Thoracic aorta (tissue), 2 donors: ENCODE measurements around the gene MAGI1. TPM values are rescaled to one million over a fixed set of nuclear protein-coding genes. Genes with fewer than 3 reads are reported as not detected.

ENCODE experiments used
- ATAC-seq: fragments of 150-250 bp; one replicate; pipeline ENCODE4 v1.8.0; 2017; ENCODE audit warnings: low read depth; ENCODE audit not compliant: insufficient number of reproducible peaks, low FRiP score
- DNase-seq: peaks from one replicate; pipeline ENCODE4 v3.0.0-alpha.2; 2020; ENCODE audit warnings: low spot score
- H3K27ac ChIP-seq, 2 donors: fragments of 200-600 bp; sonication (generic); 1 replicate in 1 of 2; 2 replicates in 1 of 2; pipeline ENCODE4 v1.5.1; 2016; ENCODE audit warnings: mild to moderate bottlenecking in 2 of 2, moderate library complexity in 2 of 2
- H3K27me3 ChIP-seq: fragments of 200-600 bp; sonication (generic); replicated peaks from 2 replicates; pipeline ENCODE4 v1.6.0; 2016; ENCODE audit warnings: mild to moderate bottlenecking; ENCODE audit not compliant: insufficient read depth
- H3K36me3 ChIP-seq: fragments of 200-600 bp; sonication (generic); one replicate; pipeline ENCODE4 v1.5.1; 2016
- H3K4me1 ChIP-seq, 2 donors: fragments of 200-600 bp; sonication (generic); 1 replicate in 1 of 2; 2 replicates in 1 of 2; pipeline versions ENCODE4 v1.5.1 to v1.6.0; 2016; ENCODE audit warnings: low read depth in 2 of 2, mild to moderate bottlenecking in 1 of 2; ENCODE audit not compliant: control insufficient read depth in 1 of 2
- H3K4me3 ChIP-seq: fragments of 200-600 bp; sonication (generic); 2 replicates; pipeline ENCODE4 v1.5.1; 2016; ENCODE audit warnings: mild to moderate bottlenecking
- H3K9me3 ChIP-seq: fragments of 200-600 bp; sonication (generic); 2 replicates; pipeline ENCODE4 v1.5.1; 2016
- total RNA-seq, 2 donors: library from RNA; depleted of rRNA; stranded (reverse); fragments of >200 nt; gene quantifications; one replicate each; pipeline versions ENCODE4 v1.1.0 to v1.2.3, GENCODE V29; 2016
- TF ChIP-seq, protein P1 (sequence below): fragments of 200-600 bp; sonication (generic); IDR thresholded peaks from one replicate; pipeline ENCODE4 v1.5.1; 2019; ENCODE audit warnings: antibody characterized with exemption

The MAGI1 gene
- total RNA-seq, 2 donors from 2014 or later = 48.2 to 88.5 TPM

- H3K27me3 ChIP-seq = no peaks in the 10 kb centered on the region
- H3K4me1 ChIP-seq = no peaks in the 10 kb centered on the region
- ATAC-seq (no peak), DNase-seq (no peak)
- H3K36me3 ChIP-seq = no peaks in the 10 kb centered on the region
- H3K9me3 ChIP-seq = no peaks in the 10 kb centered on the region
- TF ChIP-seq, protein P1, sequence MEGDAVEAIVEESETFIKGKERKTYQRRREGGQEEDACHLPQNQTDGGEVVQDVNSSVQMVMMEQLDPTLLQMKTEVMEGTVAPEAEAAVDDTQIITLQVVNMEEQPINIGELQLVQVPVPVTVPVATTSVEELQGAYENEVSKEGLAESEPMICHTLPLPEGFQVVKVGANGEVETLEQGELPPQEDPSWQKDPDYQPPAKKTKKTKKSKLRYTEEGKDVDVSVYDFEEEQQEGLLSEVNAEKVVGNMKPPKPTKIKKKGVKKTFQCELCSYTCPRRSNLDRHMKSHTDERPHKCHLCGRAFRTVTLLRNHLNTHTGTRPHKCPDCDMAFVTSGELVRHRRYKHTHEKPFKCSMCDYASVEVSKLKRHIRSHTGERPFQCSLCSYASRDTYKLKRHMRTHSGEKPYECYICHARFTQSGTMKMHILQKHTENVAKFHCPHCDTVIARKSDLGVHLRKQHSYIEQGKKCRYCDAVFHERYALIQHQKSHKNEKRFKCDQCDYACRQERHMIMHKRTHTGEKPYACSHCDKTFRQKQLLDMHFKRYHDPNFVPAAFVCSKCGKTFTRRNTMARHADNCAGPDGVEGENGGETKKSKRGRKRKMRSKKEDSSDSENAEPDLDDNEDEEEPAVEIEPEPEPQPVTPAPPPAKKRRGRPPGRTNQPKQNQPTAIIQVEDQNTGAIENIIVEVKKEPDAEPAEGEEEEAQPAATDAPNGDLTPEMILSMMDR = no peak
- H3K4me3 ChIP-seq = no peak overlapping the region
- H3K27ac ChIP-seq = no peak overlapping the region
Measured at GRCh38 chr3:65741540-65741939, 297.2 kb downstream of the MAGI1 start.

- Histone ChIP-seq H3K4me1 (no peaks in the 10 kb centered on the region), H3K4me3 (no peak overlapping the region), H3K27ac (no peak overlapping the region), H3K27me3 (no peaks in the 10 kb centered on the region), H3K9me3 (no peaks in the 10 kb centered on the region), H3K36me3 (no peaks in the 10 kb centered on the region)
- DNase-seq = no peak
- TF ChIP-seq, protein P1 = no peak
- ATAC-seq = no peak
Measured at GRCh38 chr3:65739901-65740541, 298.7 kb downstream of the MAGI1 start.

GRCh38 chr3:65734792-65735191, 303.9 kb downstream of the MAGI1 start:
- Histone ChIP-seq H3K9me3 (no peaks in the 10 kb centered on the region), H3K4me3 (no peak overlapping the region), H3K36me3 (no peaks in the 10 kb centered on the region), H3K4me1 (peaks cover 0 to 13% of the 10 kb centered on the region in 2 donors), H3K27ac (no peak overlapping the region), H3K27me3 (no peaks in the 10 kb centered on the region)
- DNase-seq (no peak), ATAC-seq (no peak)
- TF ChIP-seq, protein P1 = no peak

- TF ChIP-seq, protein P1 = no peak
Measured at GRCh38 chr3:65734382-65734781, 304.3 kb downstream of the MAGI1 start.

DNA sequence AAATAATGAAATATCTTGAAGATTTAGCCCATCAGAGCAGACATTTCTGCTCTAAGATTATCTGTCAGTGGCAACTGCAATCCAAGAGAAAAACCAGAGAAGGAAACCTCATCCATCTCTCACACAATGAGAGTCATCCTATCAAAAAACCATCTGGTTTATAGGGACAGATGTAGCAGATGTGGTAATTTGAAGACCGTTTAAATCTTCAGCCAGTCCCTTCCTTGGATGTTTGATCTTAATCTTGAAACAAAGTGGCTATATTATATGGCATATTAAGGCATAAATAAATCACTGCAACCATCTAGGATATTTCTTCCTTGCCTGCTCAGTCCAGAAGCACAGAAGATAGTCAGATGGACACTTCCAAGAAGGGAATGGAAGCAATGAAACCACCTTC, 305.3 kb downstream of the MAGI1 start:
- ATAC-seq (no peak), DNase-seq (no peak)
- Histone ChIP-seq H3K36me3 (no peaks in the 10 kb centered on the region), H3K4me3 (no peak overlapping the region), H3K9me3 (no peaks in the 10 kb centered on the region), H3K27me3 (no peaks in the 10 kb centered on the region), H3K27ac (no peak overlapping the region), H3K4me1 (peaks cover 2 to 27% of the 10 kb centered on the region in 2 donors)
- TF ChIP-seq, protein P1 = no peak

More at GRCh38 chr3:65734382-65734781, 304.3 kb downstream of the MAGI1 start:
- DNase-seq = no peak
- Histone ChIP-seq H3K9me3 (no peaks in the 10 kb centered on the region), H3K36me3 (no peaks in the 10 kb centered on the region), H3K4me1 (peaks cover 0 to 17% of the 10 kb centered on the region in 2 donors), H3K27ac (no peak overlapping the region), H3K4me3 (no peak overlapping the region), H3K27me3 (no peaks in the 10 kb centered on the region)
- ATAC-seq = no peak
